Kidney epithelial cell (primary cell): ENCODE results near the gene ITGA3. TPM values are rescaled to one million over a fixed set of nuclear protein-coding genes. Genes with fewer than 3 reads are reported as not detected.

Experiments
- DNase-seq: peaks from one replicate; pipeline ENCODE4 v3.0.0-alpha.2; 2010; ENCODE audit warnings: low read depth
- H3K27me3 ChIP-seq: 2 replicates; pipeline ENCODE4 v1.6.0; 2011; ENCODE audit warnings: low read length; ENCODE audit not compliant: control insufficient read depth, insufficient read depth
- H3K36me3 ChIP-seq: 2 replicates; pipeline ENCODE4 v1.5.1; 2011; ENCODE audit warnings: low read length; ENCODE audit not compliant: control insufficient read depth, insufficient read depth
- H3K4me3 ChIP-seq: 2 replicates; pipeline ENCODE4 v1.5.1; 2011; ENCODE audit warnings: low read depth, mild to moderate bottlenecking, control low read depth, low read length
- CTCF ChIP-seq: IDR thresholded peaks from 2 replicates; pipeline ENCODE4 v1.5.1; 2011; ENCODE audit warnings: mild to moderate bottlenecking, moderate library complexity, low read length, control low read depth, inconsistent platforms; ENCODE audit not compliant: insufficient read depth, poor library complexity, severe bottlenecking
- total RNA-seq: library from RNA; depleted of rRNA; stranded (reverse); fragments of >200 nt; gene quantifications from 2 replicates; pipeline ENCODE4 v1.2.3, GENCODE V29; 2015

Gene ITGA3
- total RNA-seq, 1 donor from 2014 or later, result 1,029 TPM

- peaks cover 2% of the 10 kb centered on the region for H3K36me3 ChIP-seq
- no peak for TF ChIP-seq CTCF
- no peak overlapping the region for H3K4me3 ChIP-seq
- no peak for DNase-seq
- H3K27me3 ChIP-seq, result no peaks in the 10 kb centered on the region
These were observed 50.7 kb downstream of the ITGA3 start for GRCh38 chr17:50106393-50107131.

- TF ChIP-seq CTCF, result no peak
- no peak overlapping the region for H3K4me3 ChIP-seq
- no peak for DNase-seq
- H3K27me3 ChIP-seq, result no peaks in the 10 kb centered on the region
- peaks cover 2% of the 10 kb centered on the region for H3K36me3 ChIP-seq
These were observed 52.0 kb downstream of the ITGA3 start for GRCh38 chr17:50107790-50108414.

GRCh38 chr17:50108556-50108955, 52.6 kb downstream of the ITGA3 start:
- TF ChIP-seq CTCF, result no peak
- DNase-seq, result no peak

GRCh38 chr17:50109207-50109606, 53.3 kb downstream of the ITGA3 start:
- no peak for TF ChIP-seq CTCF
- H3K4me3 ChIP-seq, result no peak overlapping the region

More at GRCh38 chr17:50108556-50108955, 52.6 kb downstream of the ITGA3 start:
- Histone ChIP-seq H3K4me3 (no peak overlapping the region), H3K27me3 (no peaks in the 10 kb centered on the region), H3K36me3 (peaks cover 2% of the 10 kb centered on the region)

GRCh38 chr17:50109785-50110184, 53.9 kb downstream of the ITGA3 start:
- no peak for TF ChIP-seq CTCF
- no peak for DNase-seq
- Histone ChIP-seq H3K4me3 (no peak overlapping the region), H3K36me3 (peaks cover 2% of the 10 kb centered on the region), H3K27me3 (no peaks in the 10 kb centered on the region)

More at GRCh38 chr17:50109207-50109606, 53.3 kb downstream of the ITGA3 start:
- Histone ChIP-seq H3K36me3 (peaks cover 2% of the 10 kb centered on the region), H3K27me3 (no peaks in the 10 kb centered on the region)
- DNase-seq, result no peak
